ENCODE results near the gene FAM228B.

- no peak for TF ChIP-seq POLR2AphosphoS5 (IDR thresholded peaks at IDR 0.05)
- TF ChIP-seq, protein P1, sequence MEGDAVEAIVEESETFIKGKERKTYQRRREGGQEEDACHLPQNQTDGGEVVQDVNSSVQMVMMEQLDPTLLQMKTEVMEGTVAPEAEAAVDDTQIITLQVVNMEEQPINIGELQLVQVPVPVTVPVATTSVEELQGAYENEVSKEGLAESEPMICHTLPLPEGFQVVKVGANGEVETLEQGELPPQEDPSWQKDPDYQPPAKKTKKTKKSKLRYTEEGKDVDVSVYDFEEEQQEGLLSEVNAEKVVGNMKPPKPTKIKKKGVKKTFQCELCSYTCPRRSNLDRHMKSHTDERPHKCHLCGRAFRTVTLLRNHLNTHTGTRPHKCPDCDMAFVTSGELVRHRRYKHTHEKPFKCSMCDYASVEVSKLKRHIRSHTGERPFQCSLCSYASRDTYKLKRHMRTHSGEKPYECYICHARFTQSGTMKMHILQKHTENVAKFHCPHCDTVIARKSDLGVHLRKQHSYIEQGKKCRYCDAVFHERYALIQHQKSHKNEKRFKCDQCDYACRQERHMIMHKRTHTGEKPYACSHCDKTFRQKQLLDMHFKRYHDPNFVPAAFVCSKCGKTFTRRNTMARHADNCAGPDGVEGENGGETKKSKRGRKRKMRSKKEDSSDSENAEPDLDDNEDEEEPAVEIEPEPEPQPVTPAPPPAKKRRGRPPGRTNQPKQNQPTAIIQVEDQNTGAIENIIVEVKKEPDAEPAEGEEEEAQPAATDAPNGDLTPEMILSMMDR (IDR thresholded peaks at IDR 0.05), result no peak
These were observed 2.2 kb upstream of the FAM228B start for GRCh38 chr2:24121066-24121465.
